ENCODE results near the gene TPBGL.

Gene TPBGL

GRCh38 chr11:75240311-75241035 lies at the start of gene TPBGL:
TPBGL (plus strand) TSS chr11:75240774; CDS start chr11:75241050, 276 bp downstream.
- DNase-seq = peak; percentile 14

- DNase-seq = no peak
These were observed 49.2 kb upstream of the TPBGL start for GRCh38 chr11:75191330-75191717.

GRCh38 chr11:75193271-75193670 lies 47.3 kb upstream of the TPBGL start:
- DNase-seq = no peak

- no peak for DNase-seq
These were observed 46.9 kb upstream of the TPBGL start for GRCh38 chr11:75193711-75194110.

GRCh38 chr11:75194147-75194546 lies 46.4 kb upstream of the TPBGL start:
- DNase-seq = no peak

GRCh38 chr11:75195167-75195962 lies 45.2 kb upstream of the TPBGL start:
- DNase-seq = no peak

- DNase-seq = no peak
These were observed 44.1 kb upstream of the TPBGL start for GRCh38 chr11:75196426-75196825.

- no peak for DNase-seq
These were observed 42.9 kb upstream of the TPBGL start for GRCh38 chr11:75197512-75198277.

GRCh38 chr11:75198278-75198973 lies 42.1 kb upstream of the TPBGL start:
- no peak for DNase-seq

- DNase-seq = no peak
These were observed 41.1 kb upstream of the TPBGL start for GRCh38 chr11:75199412-75199955.

GRCh38 chr11:75200051-75200450 lies 40.5 kb upstream of the TPBGL start:
- no peak for DNase-seq

GRCh38 chr11:75200531-75200930 lies 40.0 kb upstream of the TPBGL start:
- no peak for DNase-seq

GRCh38 chr11:75201771-75202170 lies 38.8 kb upstream of the TPBGL start:
- DNase-seq = no peak

GRCh38 chr11:75202195-75202594 lies 38.4 kb upstream of the TPBGL start:
- DNase-seq = no peak

GRCh38 chr11:75203138-75203537 lies 37.4 kb upstream of the TPBGL start:
- no peak for DNase-seq

GRCh38 chr11:75203641-75204011 lies 36.9 kb upstream of the TPBGL start:
- DNase-seq = no peak

GRCh38 chr11:75204012-75204674 lies 36.4 kb upstream of the TPBGL start:
- DNase-seq = no peak

- peak; percentile 77 for DNase-seq
These were observed 35.6 kb upstream of the TPBGL start for GRCh38 chr11:75204685-75205563.

- no peak for DNase-seq
These were observed 35.0 kb upstream of the TPBGL start for GRCh38 chr11:75205564-75206020.

GRCh38 chr11:75208446-75208845 lies 32.1 kb upstream of the TPBGL start:
- DNase-seq = no peak

GRCh38 chr11:75212411-75212810 lies 28.2 kb upstream of the TPBGL start:
- DNase-seq = no peak

All from fibroblast of upper back skin (primary cell).